ENCODE data around the gene DSCAM. TPM values are rescaled to one million over a fixed set of nuclear protein-coding genes. Genes with fewer than 3 reads are reported as not detected.

Gene DSCAM
- total RNA-seq, 1 donor from 2014 or later, result not detected

- Histone ChIP-seq H3K36me3 (no peaks in the 10 kb centered on the region), H3K27ac (replicated peaks) (no peak overlapping the region), H3K27me3 (ENCODE audit: low read depth) (peaks cover 26% of the 10 kb centered on the region), H3K4me1 (no peaks in the 10 kb centered on the region), H3K9me3 (replicated peaks) (no peaks in the 10 kb centered on the region), H3K4me3 (no peak overlapping the region)
- no peak for DNase-seq
- no peak for TF ChIP-seq CTCF (IDR thresholded peaks at IDR 0.05; ENCODE audit: borderline replicate concordance)
- intact Hi-C loops (cut with micrococcal nuclease), result loop anchor here (10.0 kb wide), 1 partner anchor 918 kb away; no protein-coding TSS in a partner anchor
These were observed 700.6 kb downstream of the DSCAM start for GRCh38 chr21:40146216-40146837.

DNA sequence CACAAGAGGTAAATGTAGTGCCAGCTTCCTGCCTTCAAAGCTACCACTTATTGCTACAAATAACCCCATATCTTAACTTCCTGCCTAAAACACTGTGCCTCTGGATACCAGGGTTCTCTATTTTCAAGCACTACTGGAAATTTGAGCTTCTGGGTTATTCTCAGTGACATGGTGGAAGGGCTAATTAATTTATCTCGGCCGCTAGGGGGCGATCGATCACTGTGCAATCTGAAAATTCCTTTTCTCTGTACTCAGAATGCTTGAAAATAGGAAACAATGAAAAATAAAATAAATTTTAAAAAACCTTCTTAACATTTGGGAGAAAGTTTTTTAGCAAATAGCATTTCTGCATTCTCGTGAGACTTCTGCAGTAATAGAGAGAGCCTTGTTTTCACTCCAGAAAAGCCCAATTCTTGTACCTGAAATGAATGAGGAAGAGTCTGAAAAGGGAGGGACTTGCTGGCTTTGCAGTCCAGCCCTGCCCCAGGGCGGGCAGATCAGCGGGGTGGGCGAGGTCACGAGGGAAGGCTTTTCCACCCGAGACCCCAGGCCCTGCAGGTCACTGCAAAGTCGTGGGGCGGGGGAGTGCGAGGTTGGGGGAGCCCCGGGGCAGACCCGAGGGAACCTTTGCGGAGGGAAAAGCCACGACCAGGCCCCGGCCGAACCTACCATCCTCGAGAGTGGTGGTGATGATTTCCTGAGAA is 703.0 kb downstream of the DSCAM start:
- Histone ChIP-seq H3K9me3 (replicated peaks) (no peaks in the 10 kb centered on the region), H3K27me3 (ENCODE audit: low read depth) (peaks cover 20% of the 10 kb centered on the region), H3K27ac (replicated peaks) (no peak overlapping the region), H3K4me1 (no peaks in the 10 kb centered on the region), H3K4me3 (no peak overlapping the region), H3K36me3 (no peaks in the 10 kb centered on the region)
- intact Hi-C loops (cut with micrococcal nuclease), result loop anchor here (5.0 to 10.0 kb wide), 2 partner anchors 243 to 921 kb away; no protein-coding TSS in a partner anchor
- TF ChIP-seq CTCF (IDR thresholded peaks at IDR 0.05; ENCODE audit: borderline replicate concordance), result peak; percentile 77
- DNase-seq, result peak; percentile 26

DNA sequence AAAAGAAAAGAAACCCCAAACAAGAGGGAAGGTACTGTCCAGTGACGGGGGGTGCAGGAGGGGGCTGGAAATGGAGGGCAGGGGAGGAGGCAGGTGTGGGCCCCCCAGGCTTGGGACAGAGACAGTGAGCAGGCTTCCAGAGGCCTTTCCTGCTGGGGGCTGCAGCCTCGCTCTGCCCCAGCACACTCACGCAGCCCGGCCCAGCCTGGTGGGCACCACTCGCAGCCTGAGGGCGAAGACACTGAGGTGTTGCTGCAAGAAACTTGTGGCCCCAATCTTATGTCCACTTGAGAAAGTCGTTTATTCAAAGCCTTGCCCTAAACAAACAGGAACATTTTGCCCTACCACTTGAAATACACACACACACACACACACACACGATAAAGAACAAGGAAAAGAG is 705.3 kb downstream of the DSCAM start:
- Histone ChIP-seq H3K36me3 (no peaks in the 10 kb centered on the region), H3K4me3 (no peak overlapping the region), H3K4me1 (no peaks in the 10 kb centered on the region), H3K9me3 (replicated peaks) (no peaks in the 10 kb centered on the region), H3K27ac (replicated peaks) (no peak overlapping the region), H3K27me3 (ENCODE audit: low read depth) (peaks cover 17% of the 10 kb centered on the region)
- no peak for DNase-seq
- TF ChIP-seq CTCF (IDR thresholded peaks at IDR 0.05; ENCODE audit: borderline replicate concordance), result no peak
- intact Hi-C loops (cut with micrococcal nuclease), result loop anchor here (5.0 to 10.0 kb wide), 2 partner anchors 246 to 923 kb away; no protein-coding TSS in a partner anchor

DNA sequence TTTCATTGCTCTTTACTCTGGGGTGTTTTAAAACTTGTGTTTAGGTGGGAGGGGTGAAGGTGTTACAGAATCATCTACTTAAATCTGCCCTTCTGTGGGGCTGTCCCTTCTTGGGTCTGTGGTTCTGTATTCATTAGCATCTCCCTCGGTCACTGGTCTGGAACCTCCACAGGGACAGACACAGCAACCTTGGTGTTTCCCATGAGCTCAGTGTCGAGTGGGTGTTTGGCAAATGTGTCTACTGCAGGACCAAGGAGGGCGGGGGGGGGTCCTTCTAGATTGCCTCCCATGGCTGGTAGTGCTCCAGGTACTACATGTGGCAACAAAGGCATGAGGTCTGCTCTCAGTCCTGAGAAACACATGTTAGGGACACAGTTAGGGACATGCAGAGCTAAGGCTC is 706.3 kb downstream of the DSCAM start:
- DNase-seq, result no peak
- no peak overlapping the region for H3K27ac ChIP-seq (replicated peaks)
- no peak overlapping the region for H3K4me3 ChIP-seq
- H3K9me3 ChIP-seq (replicated peaks), result no peaks in the 10 kb centered on the region
- peaks cover 10% of the 10 kb centered on the region for H3K27me3 ChIP-seq (ENCODE audit: low read depth)
- intact Hi-C loops (cut with micrococcal nuclease), result loop anchor here (5.0 to 10.0 kb wide), 2 partner anchors 247 to 924 kb away; no protein-coding TSS in a partner anchor
- no peak for TF ChIP-seq CTCF (IDR thresholded peaks at IDR 0.05; ENCODE audit: borderline replicate concordance)
- no peaks in the 10 kb centered on the region for H3K36me3 ChIP-seq
- H3K4me1 ChIP-seq, result no peaks in the 10 kb centered on the region

- TF ChIP-seq CTCF (IDR thresholded peaks at IDR 0.05; ENCODE audit: borderline replicate concordance), result no peak
- Histone ChIP-seq H3K4me3 (no peak overlapping the region), H3K27ac (replicated peaks) (no peak overlapping the region), H3K36me3 (no peaks in the 10 kb centered on the region), H3K27me3 (ENCODE audit: low read depth) (peaks cover 5% of the 10 kb centered on the region), H3K4me1 (peaks cover 4% of the 10 kb centered on the region), H3K9me3 (replicated peaks) (no peaks in the 10 kb centered on the region)
- DNase-seq, result no peak
- intact Hi-C loops (cut with micrococcal nuclease), result loop anchor here (5.0 to 10.0 kb wide), 2 partner anchors 248 to 925 kb away; no protein-coding TSS in a partner anchor
These were observed 707.3 kb downstream of the DSCAM start for GRCh38 chr21:40139636-40140035.

Data from left ventricle myocardium inferior (tissue), 1 donor.